Transverse colon (tissue), 4 donors: Measurements from ENCODE around the gene PGAP2. TPM values are rescaled to one million over a fixed set of nuclear protein-coding genes. Genes with fewer than 3 reads are reported as not detected.
"Not testable (repeated sequence)": the region's sequence is repeated elsewhere in the genome, so short reads cannot be mapped to it uniquely, and the experiment has no call there.

Experiments
- DNase-seq: peaks from one replicate; pipeline ENCODE4 v3.0.0-alpha.2; 2019
- H3K27ac ChIP-seq, 4 donors: fragments of 200-600 bp; sonication (generic); 2 replicates each; pipeline ENCODE4 v1.5.1; 2016 to 2018; ENCODE audit warnings: inconsistent platforms in 4 of 4
- H3K27me3 ChIP-seq: fragments of 200-600 bp; sonication (generic); 2 replicates; pipeline ENCODE4 v1.5.1; 2017; ENCODE audit warnings: inconsistent platforms
- H3K36me3 ChIP-seq, 4 donors: fragments of 200-600 bp; sonication (generic); 2 replicates each; pipeline ENCODE4 v1.5.1; 2017 to 2019; ENCODE audit warnings: inconsistent platforms in 4 of 4
- H3K4me1 ChIP-seq, 4 donors: fragments of 200-600 bp; sonication (generic); 2 replicates each; pipeline ENCODE4 v1.5.1; 2017 to 2020; ENCODE audit warnings: inconsistent platforms in 4 of 4
- H3K4me3 ChIP-seq, 4 donors: fragments of 200-600 bp; sonication (generic); 1 replicate in 1 of 4; 2 replicates in 3 of 4; pipeline versions ENCODE4 v1.5.1 to v1.6.1; 2017 to 2019; ENCODE audit warnings: inconsistent platforms in 4 of 4
- H3K9me3 ChIP-seq, 2 donors: fragments of 200-600 bp; sonication (generic); 2 replicates each; pipeline ENCODE4 v1.5.1; 2017 to 2019; ENCODE audit warnings: inconsistent platforms in 2 of 2
- CTCF ChIP-seq, 5 experiments: fragments of 200-600 bp in 3 of 5; fragments of 450-650 bp in 2 of 5; sonication (generic) in 3 of 5; IDR thresholded peaks; 1 replicate in 2 of 5; 2 replicates in 3 of 5; pipeline ENCODE4 v1.5.1; 2016 to 2017; ENCODE audit warnings: antibody characterized with exemption in 5 of 5, inconsistent platforms in 3 of 5, mild to moderate bottlenecking in 2 of 5, moderate library complexity in 1 of 5
- EP300 ChIP-seq: sonication (generic); formaldehyde crosslinking; IDR thresholded peaks from one replicate; pipeline ENCODE4 v1.6.1; 2017; ENCODE audit warnings: antibody characterized with exemption, low read depth
- POLR2A ChIP-seq: fragments of 450-650 bp; IDR thresholded peaks from one replicate; pipeline ENCODE4 v1.6.1; 2016; ENCODE audit warnings: antibody characterized with exemption, mild to moderate bottlenecking, moderate library complexity
- POLR2AphosphoS5 ChIP-seq, 3 donors: sonication (generic); formaldehyde crosslinking; IDR thresholded peaks; one replicate each; pipeline ENCODE4 v1.6.1; 2016; ENCODE audit warnings: antibody characterized with exemption in 3 of 3
- WGBS, 2 donors: methylation state at CpG; one replicate each; pipeline ENCODE4 v1.1.5; 2018; ENCODE audit warnings: low coverage in 1 of 2; 5-methylcytosine and 5-hydroxymethylcytosine counted together
- in situ Hi-C, 4 donors: fragments of 200-750 bp; cut with MboI; loops; one replicate each; pipeline versions ENCODE4 v1.15.0 to v1.15.1; 2017; ENCODE audit warnings: low sequenced_read_pairs in 3 of 4, low pct_ligation_motif_present in 1 of 4, low pct_unique_long_range_greater_than_20kb in 1 of 4
- intact Hi-C: fragments of 100-400 bp; cut with DNase I; formaldehyde crosslinking; loops from one replicate; pipeline ENCODE4 v1.15.1; 2023; ENCODE audit warnings: low total_unique reads
- total RNA-seq, 4 donors: library from RNA; depleted of rRNA; stranded (reverse); fragments of >200 nt; gene quantifications; one replicate each; pipeline ENCODE4 v1.1.0, GENCODE V29; 2016

PGAP2 gene
- total RNA-seq, result 10 to 100 TPM in 3 of 4 donors, 1 to 10 TPM in 1; 8.2 to 41.1 (median 37.9) TPM

- intact Hi-C loops, result loop anchor here (5.0 kb wide), 1 partner anchor 34 kb away; the partner anchor contains the start of gene RHOG
- 1 to 2% methylated on average over 7 to 55 of the region's 55 CpGs for WGBS, 2 donors
- peak within 1 kb of the TSS; percentile 41 to 91 (median 66) for H3K4me3 ChIP-seq
- H3K4me1 ChIP-seq, result peaks cover 0 to 13% (median 6%) of the 10 kb centered on the region in 4 donors
- peak; percentile 77 for DNase-seq
- TF ChIP-seq EP300, result no peak
- no peak for TF ChIP-seq POLR2AphosphoS5 (IDR thresholded peaks at IDR 0.05)
- peak; percentile 63 to 72 (median 69) for TF ChIP-seq CTCF (IDR thresholded peaks at IDR 0.05)
- TF ChIP-seq POLR2A, result peak; percentile 11
- H3K27ac ChIP-seq, result peak within 1 kb of the TSS; percentile 73 to 84 (median 81)
- no peaks in the 10 kb centered on the region for H3K27me3 ChIP-seq
- H3K9me3 ChIP-seq, result no peaks in the 10 kb centered on the region
- H3K36me3 ChIP-seq, result no peaks in the 10 kb centered on the region
- in situ Hi-C loops, result no loop called here
These were observed at the start of gene PGAP2 for GRCh38 chr11:3807909-3808860. TSS of gene PGAP2 (plus strand) at chr11:3808560. CDS start at chr11:3811260, 2,700 bp downstream.

- DNase-seq, result no peak
- no peaks in the 10 kb centered on the region for H3K9me3 ChIP-seq
- no peaks in the 10 kb centered on the region for H3K4me1 ChIP-seq
- H3K27ac ChIP-seq, result no peak overlapping the region
- no peak for TF ChIP-seq EP300
- H3K4me3 ChIP-seq, result no peak overlapping the region
- no peaks in the 10 kb centered on the region for H3K27me3 ChIP-seq
- intact Hi-C loops, result no loop called here
- in situ Hi-C loops, result no loop called here
- peaks cover 0 to 98% (median 48%) of the 10 kb centered on the region in 4 donors for H3K36me3 ChIP-seq
- WGBS, 2 donors, result 93 to 100% methylated on average over 3 to 4 of the region's 4 CpGs
These were observed 44.1 kb upstream of the PGAP2 start for GRCh38 chr11:3764266-3764665.

- in situ Hi-C loops, DNase-seq, H3K27ac ChIP-seq, intact Hi-C loops, H3K4me3 ChIP-seq, H3K9me3 ChIP-seq, H3K27me3 ChIP-seq, H3K4me1 ChIP-seq: not testable (repeated sequence)
- H3K36me3 ChIP-seq, result peaks cover 0 to 90% (median 47%) of the 10 kb centered on the region in 4 donors
- 87% methylated on average over 5 to 9 of the region's 9 CpGs for WGBS, 2 donors
These were observed 41.5 kb upstream of the PGAP2 start for GRCh38 chr11:3766836-3767235.

GRCh38 chr11:3767536-3767935 is 40.8 kb upstream of the PGAP2 start:
- intact Hi-C loops, result no loop called here
- Histone ChIP-seq H3K36me3 (peaks cover 0 to 87% (median 45%) of the 10 kb centered on the region in 4 donors), H3K4me3 (no peak overlapping the region), H3K9me3 (no peaks in the 10 kb centered on the region), H3K27ac (no peak overlapping the region), H3K4me1 (no peaks in the 10 kb centered on the region), H3K27me3 (no peaks in the 10 kb centered on the region)
- in situ Hi-C loops, result no loop called here
- WGBS, 2 donors, result 78 to 100% methylated on average over 3 of the region's 3 CpGs
- no peak for DNase-seq
- TF ChIP-seq POLR2AphosphoS5 (IDR thresholded peaks at IDR 0.05), result no peak
- no peak for TF ChIP-seq CTCF (IDR thresholded peaks at IDR 0.05)
- TF ChIP-seq EP300, result no peak
- TF ChIP-seq POLR2A, result no peak

GRCh38 chr11:3773180-3773579 is 35.2 kb upstream of the PGAP2 start:
- 89 to 91% methylated on average over 3 to 4 of the region's 4 CpGs for WGBS, 2 donors
- no peak overlapping the region for H3K27ac ChIP-seq
- H3K9me3 ChIP-seq, result no peaks in the 10 kb centered on the region
- TF ChIP-seq POLR2AphosphoS5 (IDR thresholded peaks at IDR 0.05) (no peak), EP300 (no peak), CTCF (IDR thresholded peaks at IDR 0.05) (no peak), POLR2A (no peak)
- intact Hi-C loops (no loop called here), in situ Hi-C loops (no loop called here)
- no peak for DNase-seq
- no peak overlapping the region for H3K4me3 ChIP-seq
- peaks cover 0 to 79% (median 38%) of the 10 kb centered on the region in 4 donors for H3K36me3 ChIP-seq
- no peaks in the 10 kb centered on the region for H3K27me3 ChIP-seq
- H3K4me1 ChIP-seq, result no peaks in the 10 kb centered on the region
